Measurements from ENCODE around the gene TEX2.
"Not testable (repeated sequence)": the region's sequence is repeated elsewhere in the genome, so short reads cannot be mapped to it uniquely, and the experiment has no call there.

The TEX2 gene

DNA sequence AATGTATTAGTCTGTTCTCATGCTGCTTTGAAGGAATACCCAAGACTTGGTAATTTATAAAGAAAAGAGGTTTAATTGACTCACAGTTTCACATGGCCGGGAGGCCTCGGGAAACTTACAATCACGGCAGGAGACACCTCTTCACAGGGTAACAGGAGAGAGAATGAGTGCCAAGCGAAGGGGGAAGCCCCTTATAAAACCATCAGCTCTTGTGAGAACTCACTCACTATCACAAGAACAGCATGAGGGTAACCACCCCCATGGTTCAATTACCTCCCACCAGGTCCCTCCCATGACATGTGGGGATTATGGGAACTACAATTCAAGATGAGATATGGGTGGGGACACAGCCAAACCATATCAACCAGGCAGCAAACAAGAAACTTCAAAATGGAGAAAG is 24.6 kb downstream of the TEX2 start:
- DNase-seq = not testable (repeated sequence)

GRCh38 chr17:64236827-64237403 is 26.1 kb downstream of the TEX2 start:
- no peak for DNase-seq

GRCh38 chr17:64234961-64235360 is 28.1 kb downstream of the TEX2 start:
- DNase-seq = no peak

DNA sequence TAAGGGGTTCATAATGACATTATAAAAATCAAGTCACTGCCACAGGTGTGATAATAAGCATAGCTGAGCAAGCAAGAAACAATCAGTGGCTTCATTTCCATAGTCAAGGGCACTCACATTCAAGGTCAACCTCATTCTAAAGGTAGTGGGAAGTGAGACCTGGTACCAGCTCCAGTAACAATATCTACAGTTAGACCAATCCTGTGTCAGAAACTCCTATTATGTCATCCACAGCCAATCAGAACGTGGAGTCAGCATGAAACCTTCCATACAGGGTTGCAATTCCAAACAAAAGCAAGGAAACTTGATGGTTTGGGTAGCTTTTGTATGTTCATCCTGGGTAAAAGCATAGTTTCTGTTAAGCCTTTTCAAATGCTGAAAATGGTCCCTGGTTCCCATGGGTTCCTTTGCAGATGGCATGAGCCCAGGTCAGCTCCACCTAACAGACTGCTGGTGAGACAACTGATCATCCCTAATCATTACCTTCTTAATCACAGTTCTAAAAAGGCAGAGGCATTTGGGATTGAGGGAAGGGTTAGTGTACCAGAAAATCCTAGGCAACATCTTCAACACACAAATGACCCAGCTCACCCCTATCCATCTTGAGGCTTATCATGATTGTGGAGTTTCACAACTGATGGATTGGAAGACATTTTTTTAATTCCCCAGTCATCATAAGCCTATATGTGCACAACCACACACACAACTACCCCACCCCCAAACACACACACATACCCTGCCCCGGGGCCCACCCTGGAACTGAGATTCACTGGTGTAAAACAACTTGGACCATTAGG is 30.4 kb downstream of the TEX2 start:
- no peak for DNase-seq

GRCh38 chr17:64231567-64232141 is 31.4 kb downstream of the TEX2 start:
- no peak for DNase-seq

GRCh38 chr17:64230791-64231408 is 32.2 kb downstream of the TEX2 start:
- no peak for DNase-seq

GRCh38 chr17:64229815-64230728 is 33.0 kb downstream of the TEX2 start:
- no peak for DNase-seq

DNA sequence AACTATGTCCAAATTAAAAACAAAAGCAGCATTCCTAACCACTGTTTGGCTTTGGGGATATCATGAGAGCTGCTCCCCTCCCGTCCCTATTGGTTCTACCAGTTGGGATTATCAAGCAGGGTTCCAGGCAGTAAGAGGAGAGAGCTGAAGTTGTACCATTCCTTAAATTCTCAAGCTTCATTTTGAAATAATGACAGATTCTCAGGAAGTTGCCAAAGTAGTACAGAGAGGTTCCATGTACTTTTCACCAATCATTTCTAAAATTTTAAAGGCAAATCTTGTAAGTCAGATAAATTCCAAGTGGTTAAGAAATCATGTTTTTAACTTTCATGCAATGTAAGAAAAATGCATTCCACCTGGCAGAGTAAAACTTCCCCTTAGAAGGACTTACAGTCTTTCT is 36.9 kb downstream of the TEX2 start:
- DNase-seq = no peak

DNA sequence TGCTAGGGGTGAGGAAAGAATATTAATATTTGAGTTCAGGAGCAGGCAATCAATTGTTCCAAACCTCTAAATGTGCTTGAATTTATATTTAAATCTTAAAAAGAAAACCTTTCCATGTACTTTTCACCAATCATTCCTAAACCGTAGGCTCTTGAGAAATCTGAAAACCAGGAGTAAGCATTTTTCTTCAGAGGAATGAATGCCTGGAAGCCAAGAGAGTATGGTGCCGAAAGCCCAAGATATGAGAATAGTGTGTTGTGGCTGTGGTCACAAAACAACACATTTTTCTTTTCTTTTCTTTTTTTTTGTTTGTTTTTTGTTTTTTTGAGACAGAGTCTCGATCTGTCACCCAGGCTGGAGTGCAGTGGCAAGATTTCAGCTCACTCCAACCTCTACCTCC is 37.6 kb downstream of the TEX2 start:
- DNase-seq = no peak

- DNase-seq = no peak
Measured at GRCh38 chr17:64223931-64224629, 39.0 kb downstream of the TEX2 start.

DNA sequence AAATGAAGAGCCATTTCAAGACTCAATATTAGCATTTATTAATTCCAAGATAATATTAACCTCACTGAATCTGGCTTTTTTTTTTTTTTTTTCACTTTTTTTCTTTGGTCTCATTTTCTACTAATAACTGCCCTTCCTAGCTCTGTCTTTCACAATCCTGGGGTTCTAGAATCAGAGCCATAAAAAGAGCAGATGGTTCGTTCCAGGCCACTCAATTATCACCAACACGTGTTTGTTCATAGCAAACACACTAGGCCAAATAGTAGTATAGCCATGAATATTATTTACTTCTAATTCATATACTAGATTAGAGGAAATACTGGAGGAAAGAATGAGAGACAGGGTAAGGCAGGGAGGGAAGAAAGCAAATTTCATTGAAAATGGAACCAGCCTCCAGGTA is 39.8 kb downstream of the TEX2 start:
- DNase-seq = no peak

DNA sequence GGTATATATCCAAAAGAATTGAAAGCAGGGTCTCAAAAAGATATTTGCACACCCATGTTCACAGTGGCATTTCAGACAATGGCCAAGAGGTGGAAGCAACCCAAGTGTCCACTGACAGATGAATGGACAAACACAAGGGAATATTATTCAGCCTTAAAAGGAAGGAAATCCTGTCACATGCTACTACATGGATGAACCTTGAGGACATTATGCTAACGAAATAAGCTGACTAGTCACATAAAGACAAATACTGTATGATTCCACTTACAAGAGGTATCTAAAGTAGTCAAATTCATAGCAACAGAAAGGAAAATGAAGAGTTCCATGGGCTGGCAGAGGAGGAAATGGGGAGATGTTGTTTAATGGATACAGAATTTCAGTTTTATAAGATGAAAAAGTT is 41.4 kb downstream of the TEX2 start:
- DNase-seq = no peak

GRCh38 chr17:64220604-64221003 is 42.5 kb downstream of the TEX2 start:
- DNase-seq = not testable (repeated sequence)

DNA sequence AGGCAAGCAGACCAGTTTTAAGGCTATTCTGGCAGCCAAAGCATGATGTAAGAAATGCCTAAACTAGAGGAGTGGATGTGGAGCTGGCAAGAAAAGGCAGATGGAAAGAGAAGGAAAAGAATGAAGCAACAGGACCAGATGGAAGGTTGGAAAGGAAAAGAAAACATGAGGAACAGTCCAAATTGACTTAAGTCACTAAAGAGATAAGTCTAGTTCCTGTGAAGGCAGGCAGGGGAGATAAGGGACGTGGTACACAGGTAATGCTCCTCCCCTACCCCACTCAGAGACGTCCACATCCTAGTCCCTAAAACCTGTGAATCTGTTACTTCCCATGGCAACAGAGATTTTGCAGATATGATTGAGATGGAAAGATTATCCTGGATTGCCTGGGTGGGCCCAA is 43.5 kb downstream of the TEX2 start:
- no peak for DNase-seq

DNA sequence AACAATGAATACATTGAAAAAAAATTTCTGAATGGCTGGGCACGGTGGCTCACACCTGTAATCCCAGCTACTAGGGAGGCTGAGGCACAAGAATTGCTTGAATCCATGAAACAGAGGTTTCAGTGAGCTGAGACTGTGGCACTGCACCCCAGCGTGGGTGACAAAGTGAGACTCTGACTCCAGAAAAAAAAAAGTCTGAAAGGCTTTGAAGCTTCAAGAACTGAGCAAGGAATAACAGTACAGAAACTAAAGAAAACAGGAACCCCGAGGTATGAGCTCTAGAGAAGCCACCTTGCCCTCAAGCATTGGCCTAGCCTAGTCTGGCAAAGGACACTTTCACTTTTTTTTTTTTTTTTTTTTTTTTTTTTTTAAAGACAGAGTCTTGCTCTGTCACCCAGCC is 45.0 kb downstream of the TEX2 start:
- no peak for DNase-seq

DNA sequence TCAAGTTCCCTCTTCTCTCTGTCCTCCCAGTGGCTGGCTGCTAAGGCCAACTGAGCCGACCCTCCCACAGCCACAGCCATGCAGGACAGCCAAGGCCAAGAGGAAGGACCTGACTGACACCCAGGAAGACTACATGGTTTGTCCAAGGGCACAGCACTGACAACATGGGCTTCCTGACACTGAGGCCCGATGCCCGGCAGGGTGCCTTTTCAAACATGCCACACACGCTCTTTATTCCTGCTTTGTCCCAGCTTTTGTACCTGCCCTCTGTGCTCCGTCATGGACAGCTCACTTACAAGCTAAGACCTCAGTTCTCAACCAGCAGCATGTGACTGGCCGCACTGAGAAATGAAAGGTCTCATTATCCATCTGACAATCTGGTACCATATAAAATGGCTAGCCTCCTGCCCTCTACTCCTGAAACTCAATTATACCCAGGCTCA is 45.8 kb downstream of the TEX2 start:
- DNase-seq = no peak

- DNase-seq = no peak
Measured at GRCh38 chr17:64216338-64217248, 46.5 kb downstream of the TEX2 start.

- DNase-seq = no peak
Measured at GRCh38 chr17:64216000-64216337, 47.1 kb downstream of the TEX2 start.

DNA sequence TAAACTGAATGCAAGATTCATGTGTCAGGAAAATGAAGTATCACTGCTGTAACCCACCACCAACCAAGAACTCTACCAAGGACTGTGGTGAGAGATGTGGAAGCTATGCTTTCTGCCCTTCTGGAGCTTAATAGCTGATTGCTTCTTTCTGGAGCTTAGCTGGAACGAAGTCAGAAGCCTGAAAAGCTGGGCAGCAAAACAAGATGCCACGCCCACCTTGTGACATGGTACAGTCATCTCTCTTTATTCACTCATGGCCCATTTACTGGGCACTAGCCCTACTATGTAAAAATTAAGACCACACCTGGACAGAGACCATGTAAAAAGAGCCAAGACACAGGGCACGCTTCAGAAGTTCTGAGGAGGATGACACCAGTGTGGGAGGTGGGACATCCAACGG is 48.1 kb downstream of the TEX2 start:
- DNase-seq = no peak

- DNase-seq = no peak
Measured at GRCh38 chr17:64213995-64214811, 48.9 kb downstream of the TEX2 start.

All from activated CD8-positive, alpha-beta memory T cell treated with anti-CD3 and anti-CD28 coated beads, Interleukin-2, amount 50 U/mL, for 4 hours (primary cell).